Measurements from ENCODE around the gene ATIC. TPM values are rescaled to one million over a fixed set of nuclear protein-coding genes. Genes with fewer than 3 reads are reported as not detected.

Gene ATIC
- total and polyA plus RNA-seq, 9 donors: 20.8 to 126 (median 63.7) TPM

DNA sequence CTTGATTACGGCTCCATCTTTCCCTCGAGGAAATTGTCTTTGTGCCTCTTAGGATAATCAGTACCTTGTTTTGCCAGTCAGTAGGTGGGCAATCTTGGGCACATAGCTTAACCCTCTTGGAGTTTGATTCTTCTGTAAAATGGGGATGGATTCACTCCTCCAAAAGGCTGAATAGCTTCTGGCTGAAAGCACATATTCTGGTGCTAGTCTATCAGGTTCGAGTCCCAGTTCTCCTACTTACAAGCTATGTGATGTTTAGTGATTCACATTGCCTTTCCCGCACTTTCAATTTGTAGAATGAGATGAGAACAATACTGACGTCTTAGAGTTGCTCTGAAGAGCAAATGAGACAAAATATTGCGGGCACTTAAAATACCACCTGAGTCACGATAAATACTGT, 43.9 kb downstream of the ATIC start:
- intact Hi-C loops (cut with DNase I): no loop called here
- no peaks in the 10 kb centered on the region for H3K27me3 ChIP-seq
- H3K27ac ChIP-seq: no peak overlapping the region
- TF ChIP-seq EP300 (IDR thresholded peaks at IDR 0.05) (no peak), POLR2A (IDR thresholded peaks at IDR 0.05) (no peak)
- TF ChIP-seq, protein P1, sequence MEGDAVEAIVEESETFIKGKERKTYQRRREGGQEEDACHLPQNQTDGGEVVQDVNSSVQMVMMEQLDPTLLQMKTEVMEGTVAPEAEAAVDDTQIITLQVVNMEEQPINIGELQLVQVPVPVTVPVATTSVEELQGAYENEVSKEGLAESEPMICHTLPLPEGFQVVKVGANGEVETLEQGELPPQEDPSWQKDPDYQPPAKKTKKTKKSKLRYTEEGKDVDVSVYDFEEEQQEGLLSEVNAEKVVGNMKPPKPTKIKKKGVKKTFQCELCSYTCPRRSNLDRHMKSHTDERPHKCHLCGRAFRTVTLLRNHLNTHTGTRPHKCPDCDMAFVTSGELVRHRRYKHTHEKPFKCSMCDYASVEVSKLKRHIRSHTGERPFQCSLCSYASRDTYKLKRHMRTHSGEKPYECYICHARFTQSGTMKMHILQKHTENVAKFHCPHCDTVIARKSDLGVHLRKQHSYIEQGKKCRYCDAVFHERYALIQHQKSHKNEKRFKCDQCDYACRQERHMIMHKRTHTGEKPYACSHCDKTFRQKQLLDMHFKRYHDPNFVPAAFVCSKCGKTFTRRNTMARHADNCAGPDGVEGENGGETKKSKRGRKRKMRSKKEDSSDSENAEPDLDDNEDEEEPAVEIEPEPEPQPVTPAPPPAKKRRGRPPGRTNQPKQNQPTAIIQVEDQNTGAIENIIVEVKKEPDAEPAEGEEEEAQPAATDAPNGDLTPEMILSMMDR (IDR thresholded peaks at IDR 0.05): no peak
- H3K36me3 ChIP-seq: no peaks in the 10 kb centered on the region
- no peak overlapping the region for H3K4me3 ChIP-seq
- no peak for DNase-seq
- 93 to 95% (median 94%) methylated on average over 7 of the region's 7 CpGs for WGBS, 3 donors
- no peaks in the 10 kb centered on the region for H3K9me3 ChIP-seq
- no peaks in the 10 kb centered on the region for H3K4me1 ChIP-seq (ENCODE audit: insufficient read depth)

DNA sequence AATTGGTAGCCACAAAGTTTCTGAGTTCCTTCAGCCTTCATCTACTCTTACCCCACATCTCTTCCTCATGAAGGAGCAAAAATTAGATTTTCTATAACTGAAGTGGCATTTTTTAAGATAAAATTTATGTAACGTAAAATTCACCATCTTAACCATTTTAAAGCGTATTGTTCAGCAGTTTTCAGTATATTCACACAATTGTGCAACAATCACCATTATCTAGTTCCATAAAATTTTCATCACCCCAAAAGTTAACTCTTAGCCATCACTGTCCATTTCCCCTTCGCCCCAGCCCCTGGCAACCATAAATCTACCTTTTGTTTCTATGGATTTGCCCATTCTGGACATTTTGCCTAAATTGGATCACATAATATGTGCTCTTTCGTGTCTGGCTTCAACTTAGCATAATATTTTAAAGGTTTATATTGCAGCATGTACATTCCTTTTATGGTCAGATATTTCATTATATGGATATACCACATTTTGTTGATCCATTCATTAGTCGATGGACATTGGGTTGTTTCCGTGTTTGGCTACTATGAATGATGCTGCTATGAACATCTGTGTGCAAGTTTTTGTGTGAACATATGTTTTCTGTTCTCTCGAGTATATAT, 44.6 kb downstream of the ATIC start:
- Histone ChIP-seq H3K4me1 (ENCODE audit: insufficient read depth) (no peaks in the 10 kb centered on the region), H3K27me3 (no peaks in the 10 kb centered on the region), H3K9me3 (no peaks in the 10 kb centered on the region), H3K4me3 (no peak overlapping the region), H3K36me3 (no peaks in the 10 kb centered on the region), H3K27ac (no peak overlapping the region)
- no peak for DNase-seq
- TF ChIP-seq POLR2A (IDR thresholded peaks at IDR 0.05) (no peak), EP300 (IDR thresholded peaks at IDR 0.05) (no peak)
- TF ChIP-seq, protein P1 (IDR thresholded peaks at IDR 0.05): no peak
- intact Hi-C loops (cut with DNase I): no loop called here
- 92 to 94% (median 92%) methylated on average over 7 of the region's 7 CpGs for WGBS, 3 donors

DNA sequence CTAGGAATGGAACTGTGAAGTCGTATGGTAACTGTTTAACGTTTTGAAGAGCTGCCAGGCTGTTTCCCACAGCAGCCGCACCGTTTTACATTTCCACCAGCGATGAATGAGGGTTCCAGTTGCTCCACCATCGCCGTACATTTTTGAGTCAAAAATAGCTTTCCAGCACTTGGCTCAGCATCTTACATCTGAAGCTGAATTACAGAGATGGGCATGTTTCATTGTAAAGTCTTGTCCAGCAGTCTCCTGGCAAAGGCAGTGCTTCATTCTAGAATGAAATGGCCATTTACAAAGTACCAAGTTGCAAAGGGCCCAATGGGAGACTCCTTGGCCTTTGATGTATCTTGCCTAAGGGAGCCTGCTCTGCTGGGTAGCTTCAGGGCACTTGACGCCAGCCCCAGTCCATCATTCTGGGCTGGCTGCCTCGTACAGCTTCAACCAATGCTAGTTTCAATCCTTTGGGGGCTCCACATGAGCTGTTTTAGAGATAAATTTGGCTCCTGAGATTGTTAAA, 45.1 kb downstream of the ATIC start:
- TF ChIP-seq, protein P1 (IDR thresholded peaks at IDR 0.05): no peak
- TF ChIP-seq EP300 (IDR thresholded peaks at IDR 0.05) (no peak), POLR2A (IDR thresholded peaks at IDR 0.05) (no peak)
- intact Hi-C loops (cut with DNase I): no loop called here
- H3K4me1 ChIP-seq (ENCODE audit: insufficient read depth): no peaks in the 10 kb centered on the region
- no peaks in the 10 kb centered on the region for H3K9me3 ChIP-seq
- no peak overlapping the region for H3K4me3 ChIP-seq
- H3K36me3 ChIP-seq: no peaks in the 10 kb centered on the region
- WGBS, 3 donors: 78 to 83% (median 80%) methylated on average over 9 of the region's 9 CpGs
- no peak overlapping the region for H3K27ac ChIP-seq
- DNase-seq: no peak
- H3K27me3 ChIP-seq: no peaks in the 10 kb centered on the region

DNA sequence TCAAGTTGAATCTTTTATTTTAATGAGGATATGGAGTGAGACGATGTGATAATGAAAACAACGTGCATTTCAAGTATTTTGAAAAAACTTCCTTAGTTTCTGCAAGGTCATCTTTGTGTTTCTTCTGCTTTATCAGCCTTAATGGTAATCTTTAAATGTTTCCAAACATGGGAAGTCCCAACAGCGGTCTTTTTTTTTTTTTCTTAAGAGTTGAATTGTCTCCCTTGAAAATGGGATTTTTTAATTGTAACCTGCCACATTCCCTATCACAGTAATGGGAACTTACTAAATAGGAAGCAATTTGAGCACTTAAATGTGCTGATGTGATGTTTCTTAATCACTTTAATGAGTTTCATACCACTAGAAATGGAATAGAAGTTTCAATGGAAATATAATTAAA, 45.8 kb downstream of the ATIC start:
- no peaks in the 10 kb centered on the region for H3K9me3 ChIP-seq
- no peaks in the 10 kb centered on the region for H3K27me3 ChIP-seq
- TF ChIP-seq, protein P1 (IDR thresholded peaks at IDR 0.05): no peak
- TF ChIP-seq EP300 (IDR thresholded peaks at IDR 0.05) (no peak), POLR2A (IDR thresholded peaks at IDR 0.05) (no peak)
- no peak overlapping the region for H3K27ac ChIP-seq
- intact Hi-C loops (cut with DNase I): no loop called here
- H3K36me3 ChIP-seq: no peaks in the 10 kb centered on the region
- no peak for DNase-seq
- H3K4me3 ChIP-seq: no peak overlapping the region
- no peaks in the 10 kb centered on the region for H3K4me1 ChIP-seq (ENCODE audit: insufficient read depth)
- 6 to 23% (median 8%) methylated on average over 3 of the region's 3 CpGs for WGBS, 3 donors

Data from ovary (tissue), 9 donors.